NCI-H146 treated with DMSO at 0.1 percent for 48 hours (cell line): ENCODE measurements around the gene CLTC.

Experiments
- DNase-seq: peaks from one replicate; lab custom pipeline; 2025; ENCODE audit not compliant: unreplicated experiment; lab: John Stamatoyannopoulos, UW

Gene CLTC

GRCh38 chr17:59723041-59723440, 103.3 kb downstream of the CLTC start:
- no peak for DNase-seq

DNA sequence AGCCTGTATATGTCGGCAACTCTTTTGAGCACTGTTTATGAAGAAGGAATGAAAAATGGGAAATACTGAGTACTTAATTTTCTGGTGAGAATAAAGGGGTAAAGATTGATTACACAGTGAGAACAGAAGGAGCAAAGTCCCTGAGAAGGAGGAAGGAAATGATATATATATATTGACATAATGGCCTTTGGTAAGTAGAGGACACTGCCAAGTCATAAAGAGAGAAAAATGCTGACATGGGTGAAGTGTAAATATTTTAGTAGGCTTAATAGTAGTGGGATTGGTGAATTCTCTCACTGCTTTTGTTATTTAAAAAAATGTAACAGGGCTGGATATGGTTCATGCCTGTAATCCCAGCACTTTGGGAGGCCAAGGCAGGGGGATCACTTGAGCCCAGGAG, 103.9 kb downstream of the CLTC start:
- DNase-seq, result no peak

DNA sequence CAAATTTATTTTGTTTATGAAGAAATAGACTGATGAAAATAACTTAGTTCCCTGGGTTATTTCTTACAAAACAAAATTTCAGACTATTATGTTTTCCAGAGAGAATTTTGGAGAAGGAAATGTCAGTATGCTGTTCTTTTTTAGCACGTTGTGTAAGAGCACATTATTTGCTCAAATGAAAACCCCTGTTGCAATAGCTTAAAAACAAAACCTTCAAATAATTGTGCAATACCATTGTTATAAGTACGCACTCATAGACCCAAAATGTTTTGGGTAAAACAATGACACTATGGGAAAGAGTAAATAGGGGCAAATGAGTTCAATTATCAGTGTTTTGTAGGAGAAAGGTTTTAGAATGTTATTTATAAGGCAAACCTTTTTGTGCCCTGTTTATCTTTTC, 106.0 kb downstream of the CLTC start:
- DNase-seq, result no peak

- no peak for DNase-seq
Measured at GRCh38 chr17:59727817-59728533, 108.3 kb downstream of the CLTC start.

GRCh38 chr17:59730268-59730834, 110.7 kb downstream of the CLTC start:
- no peak for DNase-seq

DNA sequence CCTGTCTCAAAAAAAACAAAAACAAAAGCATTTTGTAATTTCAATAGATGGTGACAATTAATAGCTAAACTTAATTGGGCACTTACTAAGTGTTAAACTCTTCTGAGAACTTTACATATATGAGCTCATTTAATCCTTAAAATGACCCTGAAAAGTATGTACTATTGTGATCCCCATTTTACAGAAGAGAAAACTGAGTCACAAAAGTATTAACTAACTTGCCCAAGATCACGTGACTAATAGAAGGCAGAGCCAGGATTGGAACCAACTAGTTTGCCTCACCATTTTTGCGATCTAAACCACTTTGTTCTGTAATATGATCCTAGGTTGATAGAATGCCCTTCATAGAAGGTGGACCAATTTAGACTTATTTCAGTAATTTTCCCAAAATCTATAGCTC, 114.0 kb downstream of the CLTC start:
- no peak for DNase-seq

DNA sequence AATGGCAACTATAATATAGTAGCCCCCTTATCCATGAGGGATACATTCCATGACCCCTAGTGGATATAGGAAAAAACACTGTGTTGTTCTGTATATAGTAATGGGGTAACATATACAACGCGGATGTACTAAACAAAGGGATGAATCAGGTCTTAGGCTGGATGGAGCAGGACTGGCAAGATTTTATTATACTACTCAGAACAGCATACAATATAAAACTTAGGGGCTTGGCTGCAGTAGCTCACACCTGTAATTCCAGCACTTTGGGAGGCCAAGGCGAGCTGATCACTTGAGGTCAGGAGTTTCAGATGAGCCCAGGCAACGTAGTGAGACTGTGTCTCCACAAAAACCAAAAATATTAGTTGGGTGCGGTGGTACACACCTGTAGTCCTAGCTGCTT, 114.5 kb downstream of the CLTC start:
- DNase-seq, result no peak

DNA sequence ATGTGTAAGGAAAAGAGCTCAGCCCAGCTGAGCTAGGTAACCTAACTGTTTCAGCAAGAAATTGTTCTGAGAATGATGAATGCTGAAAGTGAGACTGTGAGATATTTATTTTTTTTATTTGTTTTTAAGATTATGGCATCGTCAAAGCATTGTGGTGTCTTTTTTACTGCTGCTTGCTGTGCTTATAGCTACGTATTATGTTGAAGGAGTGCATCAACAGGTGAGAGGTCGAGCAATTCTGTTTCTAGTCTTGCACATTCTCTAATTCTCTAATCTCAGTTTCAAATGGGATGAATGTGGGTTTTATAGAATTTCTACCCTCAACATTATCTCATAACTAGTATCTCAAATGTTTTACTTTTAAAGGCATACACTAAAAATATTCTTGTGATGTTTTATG, 117.6 kb downstream of the CLTC start:
- no peak for DNase-seq

- no peak for DNase-seq
Measured at GRCh38 chr17:59743842-59744241, 124.1 kb downstream of the CLTC start.

- DNase-seq, result no peak
Measured at GRCh38 chr17:59745040-59745439, 125.3 kb downstream of the CLTC start.
